ENCODE results near the gene TMED4.
"Not testable (repeated sequence)": the region's sequence is repeated elsewhere in the genome, so short reads cannot be mapped to it uniquely, and the experiment has no call there.

TMED4 gene

DNA sequence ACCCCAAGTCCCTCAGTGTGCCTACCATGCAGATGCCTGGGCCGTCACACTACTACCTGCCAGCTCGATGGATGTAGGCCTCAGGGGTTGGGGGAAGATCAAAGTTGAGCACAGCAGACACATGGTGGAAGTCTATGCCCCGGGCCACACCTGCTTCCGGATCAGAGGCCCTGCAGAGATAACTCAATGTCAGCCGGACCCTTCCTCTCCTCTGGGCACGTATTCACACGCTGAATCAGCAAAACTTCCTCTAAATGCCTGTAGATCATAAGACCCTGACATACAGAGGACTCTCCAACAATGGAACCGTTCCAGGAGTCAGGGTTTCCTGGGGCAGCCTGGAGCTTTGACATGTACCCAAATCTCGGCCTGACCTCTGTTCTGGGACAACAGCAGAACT is 12.1 kb downstream of the TMED4 start:
- DNase-seq (ENCODE audit: low read depth in 4 of 4, low spot score in 1 of 4) = no peak

DNA sequence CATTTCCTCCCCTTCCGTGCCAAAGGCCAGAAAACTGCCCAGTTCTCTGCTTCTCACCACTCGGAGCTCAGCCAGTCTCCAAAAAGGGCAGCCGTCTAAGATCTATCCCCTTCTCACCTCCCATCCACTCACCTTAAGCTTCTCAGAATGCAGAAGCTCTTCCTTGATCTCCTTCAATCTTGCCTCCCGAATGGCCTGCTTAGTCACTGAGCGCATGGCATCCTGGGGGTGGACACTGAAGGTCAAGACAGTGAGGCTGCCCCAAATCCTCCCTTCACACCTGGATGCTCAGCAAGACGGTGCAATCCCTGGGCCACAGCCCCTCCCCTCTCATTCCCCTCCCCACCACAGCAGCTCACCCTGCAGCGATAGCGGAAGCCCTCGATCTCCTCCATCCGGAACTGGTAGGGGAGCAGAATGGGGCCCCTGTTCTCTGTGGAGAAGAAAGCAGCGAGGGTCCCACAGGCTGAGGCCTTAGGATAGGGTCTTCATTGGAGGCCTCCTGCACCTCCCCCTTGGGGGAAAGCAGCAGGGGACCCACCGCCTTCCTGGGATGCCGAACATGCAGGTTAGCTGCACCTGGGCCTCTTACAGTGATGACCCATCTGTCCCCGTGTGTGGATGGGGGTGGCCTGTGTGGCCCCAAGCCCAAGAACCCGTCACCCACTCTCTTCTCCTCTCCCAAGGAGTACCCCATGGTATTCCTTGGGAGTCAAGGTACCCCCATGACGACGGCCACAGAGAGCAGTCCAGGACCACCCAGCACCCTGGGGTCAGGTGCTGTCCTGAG is 13.1 kb downstream of the TMED4 start:
- no peak for DNase-seq (ENCODE audit: low read depth in 4 of 4, low spot score in 1 of 4)

DNA sequence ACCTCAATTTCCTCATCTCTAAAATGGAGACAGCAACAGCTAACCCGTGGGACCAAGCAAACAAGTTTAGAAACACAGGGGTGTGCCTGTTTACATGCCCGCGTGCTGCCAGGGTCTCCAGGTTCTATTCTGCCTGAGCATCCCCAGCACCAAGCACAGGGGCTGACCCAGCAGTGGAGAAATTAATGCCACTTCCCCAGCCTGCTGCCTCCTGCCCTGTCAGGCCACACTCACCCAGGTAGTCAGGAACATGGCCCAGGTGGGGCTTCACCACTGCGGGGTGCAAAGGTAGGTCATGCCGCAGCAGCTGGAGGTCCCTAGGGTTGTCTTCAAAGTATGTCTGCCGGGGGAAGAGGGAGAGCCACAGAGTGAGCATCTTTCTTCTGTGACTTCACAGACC is 14.1 kb downstream of the TMED4 start:
- DNase-seq (ENCODE audit: low read depth in 4 of 4, low spot score in 1 of 4) = no peak

DNA sequence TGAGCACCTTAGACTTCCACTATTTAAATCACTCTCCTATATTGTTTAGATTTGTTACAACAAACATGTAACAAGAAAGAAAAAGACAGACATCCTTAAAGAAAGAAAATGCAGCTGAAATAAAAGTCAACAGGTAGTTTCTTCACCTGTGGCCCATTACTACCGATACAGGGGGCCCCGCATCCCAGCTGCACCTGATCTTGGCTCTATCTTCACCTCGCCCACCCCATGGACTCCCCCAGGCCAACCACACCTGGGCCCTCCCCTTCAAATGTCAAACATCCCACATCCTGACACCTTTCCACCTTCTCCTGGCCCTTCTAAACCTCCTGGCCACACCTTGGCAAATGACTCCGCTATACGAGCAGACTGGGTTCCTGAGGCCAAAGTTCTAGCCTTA is 15.4 kb downstream of the TMED4 start:
- DNase-seq (ENCODE audit: low read depth in 4 of 4, low spot score in 1 of 4) = no peak

DNA sequence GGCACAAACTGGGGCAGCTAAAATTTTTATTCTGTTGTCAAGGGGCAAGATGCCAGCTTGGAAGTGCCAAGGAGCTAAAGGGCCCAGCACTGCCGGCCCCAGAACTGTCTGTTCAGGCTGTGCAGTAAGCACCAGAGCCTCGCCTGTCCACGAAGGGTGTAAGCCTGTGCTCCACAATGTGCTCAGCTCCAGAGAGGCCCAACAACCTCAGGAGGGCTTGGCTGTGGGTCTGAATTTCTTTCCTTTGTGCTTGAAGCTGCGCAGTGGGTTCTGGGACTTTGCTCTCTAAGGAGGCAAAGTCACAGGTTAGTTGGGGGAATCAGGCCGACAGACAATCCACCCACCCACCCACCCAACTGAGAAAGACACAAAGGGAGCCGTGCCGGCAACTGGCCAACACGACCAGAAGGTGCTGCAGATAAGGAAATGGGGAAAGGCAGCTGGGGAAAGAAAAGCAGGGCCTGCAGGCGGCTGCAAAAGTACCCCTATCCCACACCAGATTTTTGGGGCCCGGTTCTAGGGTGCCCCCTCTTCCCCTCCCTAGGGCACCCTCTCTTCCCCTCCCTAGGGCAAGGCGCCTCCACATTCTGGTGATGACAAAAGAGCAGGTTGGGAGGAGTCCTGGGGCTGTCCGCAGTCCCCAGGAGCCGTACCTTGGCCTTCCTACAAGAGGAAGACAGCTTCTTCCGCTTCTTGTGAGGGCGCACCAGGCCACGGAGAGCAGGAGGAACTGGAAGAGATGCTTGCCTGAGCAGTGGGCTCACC is 16.1 kb downstream of the TMED4 start:
- DNase-seq (ENCODE audit: low read depth in 4 of 4, low spot score in 1 of 4) = no peak

DNA sequence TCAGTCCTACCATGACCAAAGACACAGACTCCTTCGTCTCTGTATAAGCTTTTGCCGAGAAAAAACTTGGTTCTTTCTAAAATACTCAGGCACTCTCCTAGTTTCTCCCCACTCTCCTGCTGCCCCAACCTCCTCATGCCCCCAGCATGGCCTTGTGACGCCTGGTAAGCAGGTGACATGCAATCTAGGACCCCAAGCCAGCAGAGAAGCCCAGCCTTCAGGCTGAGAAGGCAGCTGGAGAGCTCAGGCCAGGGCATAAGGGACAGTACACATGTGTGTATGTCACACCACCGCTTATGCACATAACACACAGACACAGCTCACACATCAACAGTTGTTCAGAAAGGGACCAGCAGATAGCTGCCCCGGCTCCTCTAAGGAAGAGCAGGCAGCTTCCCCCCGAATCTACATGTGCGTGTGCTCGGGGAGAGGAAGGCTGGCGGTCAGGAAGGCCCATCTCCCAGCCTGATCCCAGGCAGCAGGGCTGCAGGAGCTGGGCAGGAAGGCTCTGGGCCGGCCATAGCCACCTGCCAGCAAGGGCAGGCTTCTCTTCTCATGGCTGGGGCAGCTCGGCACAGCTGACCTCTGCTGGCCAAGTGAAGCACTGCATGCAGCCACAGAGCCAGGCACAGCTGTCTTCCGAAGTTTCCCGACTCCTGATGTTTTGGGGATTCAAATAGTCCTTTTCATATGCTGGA is 16.8 kb downstream of the TMED4 start:
- peak in 3 of 4 experiments; percentile 24 to 46 (median 44) for DNase-seq (ENCODE audit: low read depth in 4 of 4, low spot score in 1 of 4)

DNA sequence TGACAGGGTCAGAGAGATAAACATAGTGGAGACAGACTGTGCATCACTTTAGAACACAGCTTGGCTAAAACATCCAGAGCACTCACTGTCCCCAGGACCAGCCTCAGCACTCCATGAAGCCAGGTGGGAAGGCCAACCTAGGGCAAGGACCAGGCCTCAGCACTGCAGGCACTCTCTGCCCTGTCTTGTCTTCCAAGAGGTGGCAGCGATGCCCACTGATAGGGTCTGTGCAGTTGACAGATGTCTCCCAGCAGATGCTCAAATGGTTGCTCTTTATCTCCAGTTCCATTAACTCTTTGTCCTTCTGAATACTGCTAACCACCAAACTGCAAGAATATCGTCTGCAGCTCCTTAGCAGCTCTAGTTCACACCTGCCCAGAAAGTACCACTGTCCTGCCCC is 17.4 kb downstream of the TMED4 start:
- DNase-seq (ENCODE audit: low read depth in 4 of 4, low spot score in 1 of 4) = no peak

DNA sequence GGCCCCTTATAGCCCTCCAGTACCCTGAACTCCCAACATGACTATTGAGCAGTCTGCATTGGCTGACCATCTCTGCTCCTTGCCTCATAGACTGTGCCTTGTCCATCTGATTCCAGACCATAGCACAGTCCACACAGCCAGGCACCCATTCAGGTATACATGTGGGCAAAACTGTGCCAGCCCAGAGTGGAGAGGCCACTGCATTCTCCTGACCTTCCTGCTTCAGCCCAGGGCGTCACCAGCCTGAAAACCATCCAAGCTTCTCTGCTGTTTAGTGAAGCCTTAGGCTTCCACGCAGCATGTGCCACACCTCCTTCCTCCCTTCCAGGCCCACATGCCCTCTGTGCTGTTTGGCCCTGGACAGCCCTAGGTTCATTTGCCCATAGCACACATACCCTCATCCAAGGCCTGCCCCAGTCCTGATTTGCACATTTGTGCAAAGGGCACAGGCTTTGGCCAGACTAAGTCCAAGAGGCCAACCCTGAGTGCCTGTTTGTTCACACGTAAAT is 18.8 kb downstream of the TMED4 start:
- no peak for DNase-seq (ENCODE audit: low read depth in 4 of 4, low spot score in 1 of 4)

DNA sequence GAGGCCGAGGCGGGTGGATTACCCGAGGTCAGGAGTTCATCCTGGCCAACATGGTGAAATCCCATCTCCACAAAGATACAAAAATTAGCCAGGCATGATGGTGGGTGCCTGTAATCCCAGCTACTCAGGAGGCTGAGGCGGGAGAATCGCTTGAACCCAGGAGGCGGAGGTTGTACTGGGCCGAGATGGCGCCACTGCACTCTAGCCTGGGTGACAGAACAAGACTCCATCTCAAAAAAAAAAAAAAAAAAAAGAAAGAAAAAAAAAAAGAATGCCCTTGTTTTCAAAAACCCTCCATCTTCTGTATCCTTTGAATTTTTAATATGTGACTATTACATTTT is 19.4 kb downstream of the TMED4 start:
- not testable (repeated sequence) for DNase-seq (ENCODE audit: low read depth in 4 of 4, low spot score in 1 of 4)

DNA sequence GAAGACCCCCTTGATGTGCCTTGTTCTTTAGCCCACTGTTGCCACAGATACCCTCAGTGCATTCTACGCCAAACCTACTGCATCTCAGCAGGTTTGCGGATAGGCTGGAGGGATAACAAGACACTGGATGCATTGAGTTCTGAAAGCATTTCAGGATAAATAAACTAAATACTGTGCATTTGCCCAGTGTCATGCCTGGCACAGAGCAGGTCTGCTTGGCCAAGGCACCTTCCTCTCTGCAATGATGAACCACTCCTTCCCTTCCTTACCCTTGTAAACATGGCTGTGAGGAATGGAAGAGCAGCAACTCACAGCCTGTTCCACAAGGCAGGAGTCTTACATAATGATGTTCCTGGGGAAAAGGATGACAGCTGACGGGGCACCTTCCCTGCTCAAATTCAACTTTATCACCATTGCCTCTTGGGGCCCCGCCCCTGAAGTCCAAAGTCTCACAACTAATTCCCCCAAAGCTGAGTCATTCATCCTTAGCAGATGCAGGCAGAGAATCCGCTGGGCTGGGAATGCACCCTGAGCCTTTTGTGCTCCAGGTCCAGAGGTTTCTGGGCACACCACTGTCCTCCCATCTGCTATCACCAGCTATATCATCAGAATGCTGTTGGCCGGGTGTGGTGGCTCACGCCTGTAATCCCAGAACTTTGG is 19.9 kb downstream of the TMED4 start:
- no peak for DNase-seq (ENCODE audit: low read depth in 4 of 4, low spot score in 1 of 4)

DNA sequence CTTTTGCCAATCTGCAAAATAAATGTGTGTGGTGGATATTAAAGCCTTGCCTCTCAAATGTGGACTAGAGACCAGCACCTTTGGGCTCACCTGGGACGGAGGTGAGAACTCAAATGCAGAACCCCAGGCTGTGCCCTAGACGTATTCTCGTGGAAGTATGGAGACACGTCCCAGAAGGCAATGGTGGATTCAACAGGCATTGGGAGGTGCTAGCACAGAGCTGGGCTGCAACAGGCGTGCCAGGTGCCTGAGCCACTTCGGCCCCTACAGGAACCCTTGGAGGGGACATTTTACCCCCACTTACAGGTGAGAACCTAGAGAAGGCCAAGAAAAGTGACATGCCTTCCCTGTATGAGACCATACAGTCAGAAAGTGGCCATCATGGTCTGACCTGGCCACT is 20.6 kb downstream of the TMED4 start:
- no peak for DNase-seq (ENCODE audit: low read depth in 4 of 4, low spot score in 1 of 4)

DNA sequence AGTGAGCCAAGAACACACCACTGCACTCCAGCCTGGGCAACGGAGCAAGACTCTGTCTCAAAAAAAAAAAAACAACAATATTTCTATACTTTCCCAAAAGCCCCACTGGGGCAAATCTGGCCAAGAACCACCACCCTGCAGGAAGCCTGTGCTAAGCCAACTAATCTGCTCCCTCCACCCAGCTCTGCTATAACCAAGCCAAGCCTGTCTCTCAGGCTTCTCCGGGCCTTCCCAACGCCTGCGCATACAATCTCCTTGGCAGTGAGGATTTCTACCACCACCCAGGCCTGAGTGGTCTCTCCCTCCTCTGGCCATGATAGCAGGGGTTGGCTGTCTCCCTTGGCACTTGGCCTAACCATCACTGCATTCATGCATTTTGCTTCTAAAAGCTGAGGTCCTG is 22.5 kb downstream of the TMED4 start:
- no peak for DNase-seq (ENCODE audit: low read depth in 4 of 4, low spot score in 1 of 4)

DNA sequence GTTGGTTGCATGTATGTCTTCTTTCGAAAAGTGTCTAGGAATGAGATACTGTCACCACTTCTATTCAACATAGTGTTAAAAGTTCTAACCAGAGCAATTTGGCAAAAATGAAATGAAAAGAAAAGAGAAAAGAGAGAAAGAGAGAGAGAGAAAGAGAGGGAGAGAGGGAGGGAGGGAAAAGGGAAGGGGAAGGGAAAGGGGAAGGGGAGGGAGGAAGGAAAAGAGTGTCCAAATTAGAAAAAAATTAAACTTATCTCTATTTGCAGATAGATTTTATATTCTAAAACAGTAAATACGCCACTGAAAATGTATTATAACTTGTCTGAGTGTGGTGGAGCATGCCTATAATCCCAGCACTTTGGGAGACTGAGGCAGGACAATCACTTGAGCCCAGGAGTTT is 24.5 kb downstream of the TMED4 start:
- DNase-seq (ENCODE audit: low read depth in 4 of 4, low spot score in 1 of 4) = no peak

DNA sequence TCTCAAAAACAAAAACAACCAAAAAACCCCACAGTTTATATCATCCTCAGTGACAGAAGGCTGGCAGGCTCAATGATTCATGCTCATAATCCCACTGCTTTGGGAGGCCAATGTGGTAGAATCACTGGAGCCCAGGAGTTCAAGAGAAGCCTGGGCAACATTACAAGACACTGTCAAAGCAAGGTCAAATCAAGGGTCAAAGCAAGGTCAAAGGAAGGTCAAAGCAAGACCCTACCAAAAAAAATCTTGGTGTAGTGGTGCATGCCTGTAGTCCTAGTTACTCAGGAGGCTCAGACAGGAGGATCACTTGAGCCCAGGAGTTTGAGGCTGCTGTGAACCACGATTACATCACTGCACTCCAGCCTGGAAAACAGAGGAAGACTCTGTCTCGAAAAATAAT is 26.7 kb downstream of the TMED4 start:
- DNase-seq (ENCODE audit: low read depth in 4 of 4, low spot score in 1 of 4) = no peak

DNA sequence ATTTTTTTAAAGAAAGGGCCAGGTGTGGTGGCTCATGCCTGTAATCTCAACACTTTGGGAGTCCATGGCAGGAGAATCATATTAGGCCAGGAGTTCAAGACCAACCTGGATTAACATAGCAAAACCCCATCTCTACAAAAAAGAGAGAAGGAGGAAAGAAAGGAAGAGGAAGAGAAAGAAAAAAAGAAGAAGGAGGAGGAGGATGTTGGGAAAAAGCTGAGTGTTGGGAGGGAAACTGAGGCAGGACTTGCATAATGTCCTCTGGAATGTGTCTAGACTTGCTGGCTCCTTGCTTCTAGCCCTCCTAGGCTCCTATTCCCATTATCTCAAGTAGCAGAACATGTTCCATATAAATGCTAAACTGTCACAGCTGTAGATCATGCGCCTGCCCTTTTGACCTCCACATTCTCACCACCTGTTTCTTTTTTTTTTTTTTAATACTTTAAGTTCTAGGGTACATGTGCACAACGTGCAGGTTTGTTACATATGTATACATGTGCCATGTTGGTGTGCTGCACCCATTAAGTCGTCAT is 29.5 kb downstream of the TMED4 start:
- not testable (repeated sequence) for DNase-seq (ENCODE audit: low read depth in 4 of 4, low spot score in 1 of 4)

DNA sequence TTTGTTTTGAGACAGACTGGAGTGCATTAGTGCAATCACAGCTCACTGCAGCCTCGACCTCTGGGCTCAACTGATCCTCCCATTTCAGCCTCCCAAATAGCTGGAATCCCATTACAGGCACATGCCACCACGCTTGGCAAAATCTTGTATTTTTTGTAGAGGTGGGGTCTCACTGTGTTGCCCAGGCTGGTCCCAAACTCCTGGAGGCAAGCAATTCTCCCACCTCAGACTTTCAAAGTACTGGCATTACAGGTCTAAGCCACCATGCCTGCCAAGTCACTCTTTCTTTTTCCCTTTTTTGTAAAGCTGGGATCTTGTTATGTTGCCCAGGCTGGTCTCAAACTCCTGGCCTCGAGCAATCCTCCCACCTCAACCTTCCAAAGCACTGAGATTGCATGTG is 32.6 kb downstream of the TMED4 start:
- DNase-seq (ENCODE audit: low read depth in 4 of 4, low spot score in 1 of 4) = no peak

DNA sequence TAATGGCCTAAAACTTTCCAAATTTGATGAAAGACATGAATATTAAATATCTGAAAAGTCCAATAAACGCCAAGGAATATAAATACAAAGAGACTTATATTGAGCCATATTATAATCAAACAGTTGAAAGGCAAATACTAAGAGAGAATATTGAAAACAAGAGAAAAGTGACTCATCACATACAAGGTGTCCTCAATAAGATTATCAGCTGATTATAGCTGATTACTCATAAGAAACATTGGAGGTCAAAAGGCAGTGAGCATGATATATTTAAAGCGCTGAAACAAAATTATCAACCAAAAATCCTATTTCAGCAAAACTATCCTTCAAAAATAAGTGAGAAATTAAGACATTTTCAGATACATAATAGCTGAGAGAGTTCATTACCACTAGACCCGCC is 33.1 kb downstream of the TMED4 start:
- no peak for DNase-seq (ENCODE audit: low read depth in 4 of 4, low spot score in 1 of 4)

DNA sequence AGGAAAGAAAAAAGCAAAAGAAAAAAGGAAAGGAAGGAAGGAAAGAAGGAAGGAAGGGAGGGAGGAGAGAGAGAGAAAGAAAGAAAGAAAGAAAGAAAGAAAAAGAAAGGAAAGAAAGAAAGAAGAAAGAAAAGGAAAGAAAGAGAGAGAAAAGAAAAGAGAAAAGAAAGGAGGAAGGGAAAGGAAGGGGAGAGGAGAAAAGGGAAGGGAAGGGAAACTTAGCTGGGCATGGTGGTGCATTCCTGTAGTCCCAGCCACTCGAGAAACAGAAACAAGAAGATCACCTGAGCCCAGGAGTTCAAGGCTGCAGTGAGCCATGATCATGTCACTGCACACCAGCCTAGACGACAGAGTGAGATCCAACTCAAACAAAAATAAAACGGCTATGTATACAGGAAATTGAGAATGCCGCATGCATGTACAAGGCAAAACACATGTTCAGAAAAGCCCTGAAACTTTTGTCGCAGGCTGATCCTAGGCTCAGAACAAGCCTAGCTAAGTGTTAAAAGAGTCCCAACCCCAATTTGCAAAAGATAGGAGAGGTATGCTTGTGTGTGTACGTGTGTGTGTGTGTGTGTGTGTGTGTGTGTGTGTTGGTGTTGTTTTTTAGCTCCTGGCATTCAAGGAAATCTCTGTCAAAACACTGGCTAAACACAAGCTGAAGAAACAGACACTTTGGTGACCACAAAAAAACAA is 34.3 kb downstream of the TMED4 start:
- no peak for DNase-seq (ENCODE audit: low read depth in 4 of 4, low spot score in 1 of 4)

DNA sequence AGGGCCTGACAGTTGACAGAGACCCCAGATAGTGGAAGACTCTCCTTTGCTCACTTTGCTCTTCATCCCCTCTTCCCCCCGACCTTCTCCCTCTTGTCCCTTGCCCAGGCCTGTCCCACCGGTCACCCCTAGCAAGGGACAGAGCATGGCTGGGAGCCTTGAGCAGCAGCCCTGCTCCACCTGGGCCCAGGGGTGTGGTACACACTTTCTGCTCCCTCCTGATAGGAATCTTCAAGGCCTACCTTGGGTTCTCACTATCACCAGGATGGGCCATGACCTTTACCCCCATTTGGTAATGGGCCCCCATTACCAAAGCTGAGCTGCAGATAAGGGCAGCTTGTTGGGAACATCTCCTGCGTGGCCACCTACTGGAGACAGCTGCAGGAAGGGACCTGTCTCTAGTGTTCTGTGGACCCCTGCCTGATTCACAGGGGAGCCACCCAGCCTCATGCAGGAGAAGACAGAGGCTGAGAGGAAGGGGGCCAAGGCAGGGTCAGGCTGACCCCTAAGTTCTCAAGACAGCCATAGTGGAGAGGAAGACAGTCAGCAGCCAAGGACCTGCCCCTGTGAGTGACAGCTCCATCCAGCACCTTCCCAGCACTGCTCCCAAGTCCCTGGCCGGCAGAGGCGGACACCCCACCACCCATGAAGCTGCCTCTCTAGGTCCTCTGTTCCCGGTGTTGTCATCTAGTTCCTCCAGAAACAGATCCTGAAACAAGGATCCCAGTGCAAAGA is 40.0 kb downstream of the TMED4 start:
- no peak for DNase-seq (ENCODE audit: low read depth in 4 of 4, low spot score in 1 of 4)
